ENCODE results near the gene ZNF184. TPM values are rescaled to one million over a fixed set of nuclear protein-coding genes. Genes with fewer than 3 reads are reported as not detected.

Gene ZNF184
- total and polyA plus RNA-seq, 9 of the 15 experiments (the other 6 are each of a cell fraction or from before 2014, with no cell fraction given) = 7.6 to 22.2 (median 12.8) TPM

DNA sequence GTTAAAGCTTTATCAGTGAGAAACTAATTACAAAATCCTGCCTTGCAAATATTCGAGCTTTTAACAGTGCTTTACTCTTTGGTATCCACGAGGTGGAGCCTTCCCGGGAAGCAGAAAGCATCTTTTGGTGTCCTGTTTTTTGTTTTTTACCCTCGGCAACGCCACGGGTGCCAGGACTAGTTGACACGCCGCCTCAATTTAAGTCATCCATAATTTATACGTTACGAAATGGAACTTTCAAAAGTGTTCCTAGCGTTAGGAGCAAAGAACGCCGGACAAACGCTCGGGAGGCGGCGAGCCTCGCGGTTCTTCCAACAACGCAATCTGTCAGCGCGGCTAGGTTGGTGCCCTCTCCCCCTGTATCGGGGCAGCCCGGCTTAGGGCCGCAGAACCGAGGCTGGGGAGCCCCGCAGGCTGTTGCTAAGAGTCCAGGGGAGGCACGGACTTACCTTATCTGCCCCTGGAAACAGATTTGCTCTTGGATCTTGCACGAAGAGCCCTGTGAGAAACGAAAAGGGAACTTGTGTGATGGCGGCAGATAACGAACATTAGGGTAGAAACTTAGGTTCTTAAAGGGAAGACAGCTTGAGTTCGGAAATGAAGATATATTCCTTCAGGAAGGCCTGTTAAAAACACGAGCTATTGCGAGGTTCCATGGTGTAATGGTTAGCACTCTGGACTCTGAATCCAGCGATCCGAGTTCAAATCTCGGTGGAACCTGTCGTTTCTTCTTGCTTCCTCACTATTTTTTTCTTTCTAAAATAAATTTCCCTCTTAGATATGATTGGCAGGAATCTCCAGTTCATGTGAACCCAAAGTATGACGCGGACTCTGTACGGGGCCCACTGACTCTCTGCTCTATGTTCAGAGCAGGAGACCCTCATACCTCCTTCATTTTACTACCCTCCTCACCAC lies 46.2 kb upstream of the ZNF184 start (continued):
- TF ChIP-seq CHD7 (IDR thresholded peaks at IDR 0.05; ENCODE audit: low read depth, low read length) (no peak), RUNX1 (IDR thresholded peaks at IDR 0.05; ENCODE audit: low read depth) (no peak), BRD9 (IDR thresholded peaks at IDR 0.05; ENCODE audit: low read depth, partially characterized antibody) (peak; percentile 97), SOX6 (IDR thresholded peaks at IDR 0.05) (peak; percentile 24; the same call in 1 of the 2 replicates), ZNF57 (CRISPR knock-in tag; IDR thresholded peaks at IDR 0.05) (no peak), SIN3B (IDR thresholded peaks at IDR 0.05; ENCODE audit: low read depth) (no peak; the same call in 1 of the 2 replicates), ZNF165 (CRISPR knock-in tag; IDR thresholded peaks at IDR 0.05; ENCODE audit: borderline replicate concordance) (no peak), NCOA2 (IDR thresholded peaks at IDR 0.05; ENCODE audit: partially characterized antibody in 2 of 2) (peak in 1 of 2 experiments; percentile 81), TCF7L2 (IDR thresholded peaks at IDR 0.05; ENCODE audit: low read depth, low read length) (0 out of 2 replicates have a peak, but pooled peaks have one; percentile 28), FOXP4 (CRISPR knock-in tag; IDR thresholded peaks at IDR 0.05; ENCODE audit: borderline replicate concordance) (no peak), NR2F6 (CRISPR knock-in tag; IDR thresholded peaks at IDR 0.05) (0 out of 2 replicates have a peak, but pooled peaks have one; percentile 14)
- TF ChIP-seq, protein P1, sequence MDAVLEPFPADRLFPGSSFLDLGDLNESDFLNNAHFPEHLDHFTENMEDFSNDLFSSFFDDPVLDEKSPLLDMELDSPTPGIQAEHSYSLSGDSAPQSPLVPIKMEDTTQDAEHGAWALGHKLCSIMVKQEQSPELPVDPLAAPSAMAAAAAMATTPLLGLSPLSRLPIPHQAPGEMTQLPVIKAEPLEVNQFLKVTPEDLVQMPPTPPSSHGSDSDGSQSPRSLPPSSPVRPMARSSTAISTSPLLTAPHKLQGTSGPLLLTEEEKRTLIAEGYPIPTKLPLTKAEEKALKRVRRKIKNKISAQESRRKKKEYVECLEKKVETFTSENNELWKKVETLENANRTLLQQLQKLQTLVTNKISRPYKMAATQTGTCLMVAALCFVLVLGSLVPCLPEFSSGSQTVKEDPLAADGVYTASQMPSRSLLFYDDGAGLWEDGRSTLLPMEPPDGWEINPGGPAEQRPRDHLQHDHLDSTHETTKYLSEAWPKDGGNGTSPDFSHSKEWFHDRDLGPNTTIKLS (IDR thresholded peaks at IDR 0.05; ENCODE audit: borderline replicate concordance, low read depth) = peak; percentile 83

Measured in K562 (cell line).